ENCODE data around the gene RALGPS1. TPM values are rescaled to one million over a fixed set of nuclear protein-coding genes. Genes with fewer than 3 reads are reported as not detected.

The RALGPS1 gene
- polyA plus RNA-seq, 1 of the 3 experiments (the other 2 are of a cell fraction): 3.9 TPM

DNA sequence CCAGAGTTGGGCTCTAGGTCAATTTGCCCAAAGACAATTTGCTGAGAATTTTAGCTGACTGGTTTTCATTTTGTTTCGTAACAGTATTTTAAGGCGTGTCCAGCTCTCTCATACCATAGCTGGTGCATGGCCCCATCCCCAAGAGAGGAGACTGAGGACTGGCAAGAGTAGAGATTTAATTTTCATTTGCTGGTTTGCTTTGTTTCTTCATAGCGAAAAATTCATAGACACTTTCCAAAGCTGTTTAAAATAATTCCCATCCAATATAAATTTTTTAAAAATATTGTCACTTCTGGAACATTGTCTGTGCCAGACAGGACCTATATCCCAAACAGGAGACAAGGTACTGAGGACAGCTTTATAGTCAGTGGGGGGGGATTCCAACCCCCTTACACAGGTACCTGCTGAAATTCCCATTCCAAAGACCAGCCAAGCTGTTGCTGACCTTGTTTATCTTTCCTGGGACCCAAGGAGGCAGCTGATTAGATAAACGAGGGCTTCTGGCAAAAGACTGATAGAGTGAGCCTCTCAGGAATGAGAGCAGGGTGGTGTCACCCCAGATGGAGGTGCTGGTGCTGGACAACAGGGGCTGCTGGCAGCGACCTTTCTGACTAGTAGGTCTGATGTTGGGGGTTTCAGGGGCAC lies 214.6 kb downstream of the RALGPS1 start:
- no peak for DNase-seq
- H3K79me2 ChIP-seq (ENCODE audit: insufficient read depth): no peaks in the 10 kb centered on the region
- 79% methylated on average over 5 of the region's 5 CpGs for WGBS (ENCODE audit: low lambda C conversion rate)
- H3K4me3 ChIP-seq (ENCODE audit: low read depth in 2 of 2, low read length in 1 of 2): no peak overlapping the region
- H3F3A ChIP-seq (replicated peaks; ENCODE audit: insufficient read depth): no peaks in the 10 kb centered on the region
- peaks cover 14 to 46% of the 10 kb centered on the region in 2 experiments; a peak in 3 of 4 replicates for H3K4me1 ChIP-seq (ENCODE audit: control insufficient read depth in 1 of 2, insufficient read depth in 2 of 2, low read depth in 1 of 2, low read length in 1 of 2)
- H3K27me3 ChIP-seq (ENCODE audit: insufficient read depth): no peaks in the 10 kb centered on the region
- H3K27ac ChIP-seq (ENCODE audit: low read depth in 2 of 2, low read length in 1 of 2): peak overlapping the region in 1 of 2 experiments; percentile 82; a peak in 2 of 4 replicates
- H3K36me3 ChIP-seq (replicated peaks in 1 of 2; ENCODE audit: control insufficient read depth in 1 of 2, insufficient read depth in 2 of 2, low read length in 1 of 2): no peaks in the 10 kb centered on the region
- H3K9me2 ChIP-seq: no peaks in the 10 kb centered on the region
- no peak overlapping the region for H3K9ac ChIP-seq
- no peak overlapping the region for H3K4me2 ChIP-seq
- ChIA-PET POLR2A (interaction anchor here (0.6 to 0.9 kb wide), 2 partner anchors 23 to 270 kb away, joined by 3 read pairs; no protein-coding TSS in a partner anchor), CTCF (interaction anchor here (0.6 to 2.2 kb wide), 7 partner anchors 8 to 268 kb away, joined by 3 to 10 read pairs (median 3); partner anchors contain the start of gene ZBTB34)
- TF ChIP-seq TCF12 (IDR thresholded peaks at IDR 0.05): no peak
- TF ChIP-seq, protein P1, sequence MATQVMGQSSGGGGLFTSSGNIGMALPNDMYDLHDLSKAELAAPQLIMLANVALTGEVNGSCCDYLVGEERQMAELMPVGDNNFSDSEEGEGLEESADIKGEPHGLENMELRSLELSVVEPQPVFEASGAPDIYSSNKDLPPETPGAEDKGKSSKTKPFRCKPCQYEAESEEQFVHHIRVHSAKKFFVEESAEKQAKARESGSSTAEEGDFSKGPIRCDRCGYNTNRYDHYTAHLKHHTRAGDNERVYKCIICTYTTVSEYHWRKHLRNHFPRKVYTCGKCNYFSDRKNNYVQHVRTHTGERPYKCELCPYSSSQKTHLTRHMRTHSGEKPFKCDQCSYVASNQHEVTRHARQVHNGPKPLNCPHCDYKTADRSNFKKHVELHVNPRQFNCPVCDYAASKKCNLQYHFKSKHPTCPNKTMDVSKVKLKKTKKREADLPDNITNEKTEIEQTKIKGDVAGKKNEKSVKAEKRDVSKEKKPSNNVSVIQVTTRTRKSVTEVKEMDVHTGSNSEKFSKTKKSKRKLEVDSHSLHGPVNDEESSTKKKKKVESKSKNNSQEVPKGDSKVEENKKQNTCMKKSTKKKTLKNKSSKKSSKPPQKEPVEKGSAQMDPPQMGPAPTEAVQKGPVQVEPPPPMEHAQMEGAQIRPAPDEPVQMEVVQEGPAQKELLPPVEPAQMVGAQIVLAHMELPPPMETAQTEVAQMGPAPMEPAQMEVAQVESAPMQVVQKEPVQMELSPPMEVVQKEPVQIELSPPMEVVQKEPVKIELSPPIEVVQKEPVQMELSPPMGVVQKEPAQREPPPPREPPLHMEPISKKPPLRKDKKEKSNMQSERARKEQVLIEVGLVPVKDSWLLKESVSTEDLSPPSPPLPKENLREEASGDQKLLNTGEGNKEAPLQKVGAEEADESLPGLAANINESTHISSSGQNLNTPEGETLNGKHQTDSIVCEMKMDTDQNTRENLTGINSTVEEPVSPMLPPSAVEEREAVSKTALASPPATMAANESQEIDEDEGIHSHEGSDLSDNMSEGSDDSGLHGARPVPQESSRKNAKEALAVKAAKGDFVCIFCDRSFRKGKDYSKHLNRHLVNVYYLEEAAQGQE (IDR thresholded peaks at IDR 0.05; ENCODE audit: low read depth, low read length): no peak
- TF ChIP-seq FOXJ3 (CRISPR knock-in tag; IDR thresholded peaks at IDR 0.05): no peak
- TF ChIP-seq JUND (IDR thresholded peaks at IDR 0.05): no peak
- TF ChIP-seq RXRA (IDR thresholded peaks at IDR 0.05; ENCODE audit: borderline replicate concordance, low read depth): no peak
- TF ChIP-seq EP300 (IDR thresholded peaks at IDR 0.05; ENCODE audit: borderline replicate concordance in 1 of 2, low read depth in 1 of 2, low read length in 1 of 2): peak in 1 of 2 experiments; percentile 14; a peak in 1 of 4 replicates
- peak; percentile 83; the same call in 1 of the 2 replicates for TF ChIP-seq GATA2 (CRISPR knock-in tag; IDR thresholded peaks at IDR 0.05)
- TF ChIP-seq NFIC (IDR thresholded peaks at IDR 0.05; ENCODE audit: borderline replicate concordance): no peak
- H2AFZ ChIP-seq (ENCODE audit: low read depth): no peak overlapping the region
- no peaks in the 10 kb centered on the region for H3K9me3 ChIP-seq
- no peaks in the 10 kb centered on the region for H4K20me1 ChIP-seq (ENCODE audit: insufficient read depth)

DNA sequence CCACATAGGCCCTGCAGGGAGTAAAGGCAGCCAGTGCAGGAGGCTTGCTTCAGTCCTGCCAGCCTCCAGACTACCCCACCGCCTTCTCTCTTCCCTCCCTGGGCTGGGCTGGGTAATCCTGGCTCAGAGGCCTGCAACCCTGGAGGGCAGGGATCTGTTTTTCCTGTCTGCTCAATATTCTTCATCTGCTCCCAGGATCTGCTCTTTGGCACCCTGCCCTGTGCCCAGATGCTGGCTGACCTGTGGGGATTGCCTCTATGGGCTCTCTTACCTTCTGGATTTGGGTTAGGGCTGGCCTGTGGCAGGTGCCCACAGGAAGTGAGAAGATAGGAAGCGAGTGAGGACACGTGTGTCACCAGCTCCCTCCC lies 215.1 kb downstream of the RALGPS1 start:
- ChIA-PET POLR2A (interaction anchor here (0.9 kb wide), 1 partner anchor 23 kb away, joined by 3 read pairs; no protein-coding TSS in a partner anchor), CTCF (interaction anchor here (0.6 to 2.2 kb wide), 8 partner anchors 12 to 269 kb away, joined by 3 to 10 read pairs (median 3); partner anchors contain the start of gene ZBTB34)
- Histone ChIP-seq H3K9me2 (no peaks in the 10 kb centered on the region), H3F3A (replicated peaks; ENCODE audit: insufficient read depth) (no peaks in the 10 kb centered on the region), H3K4me1 (ENCODE audit: control insufficient read depth in 1 of 2, insufficient read depth in 2 of 2, low read depth in 1 of 2, low read length in 1 of 2) (peaks cover 14 to 46% of the 10 kb centered on the region in 2 experiments; a peak in 3 of 4 replicates), H4K20me1 (ENCODE audit: insufficient read depth) (no peaks in the 10 kb centered on the region), H3K9me3 (no peaks in the 10 kb centered on the region), H3K4me2 (no peak overlapping the region), H3K4me3 (ENCODE audit: low read depth in 2 of 2, low read length in 1 of 2) (no peak overlapping the region), H3K9ac (no peak overlapping the region), H3K79me2 (ENCODE audit: insufficient read depth) (no peaks in the 10 kb centered on the region), H3K27me3 (ENCODE audit: insufficient read depth) (no peaks in the 10 kb centered on the region), H3K36me3 (replicated peaks in 1 of 2; ENCODE audit: control insufficient read depth in 1 of 2, insufficient read depth in 2 of 2, low read length in 1 of 2) (no peaks in the 10 kb centered on the region), H2AFZ (ENCODE audit: low read depth) (no peak overlapping the region), H3K27ac (ENCODE audit: low read depth in 2 of 2, low read length in 1 of 2) (peak overlapping the region in 1 of 2 experiments; percentile 82; a peak in 2 of 4 replicates)
- WGBS (ENCODE audit: low lambda C conversion rate): 84% methylated on average over 3 of the region's 3 CpGs
- peak; percentile 89 for DNase-seq
- TF ChIP-seq MXI1 (IDR thresholded peaks at IDR 0.05; ENCODE audit: low read depth, low read length): no peak; the same call in 1 of the 2 replicates
- TF ChIP-seq RXRA (IDR thresholded peaks at IDR 0.05; ENCODE audit: borderline replicate concordance, low read depth): no peak
- TF ChIP-seq, protein P2, sequence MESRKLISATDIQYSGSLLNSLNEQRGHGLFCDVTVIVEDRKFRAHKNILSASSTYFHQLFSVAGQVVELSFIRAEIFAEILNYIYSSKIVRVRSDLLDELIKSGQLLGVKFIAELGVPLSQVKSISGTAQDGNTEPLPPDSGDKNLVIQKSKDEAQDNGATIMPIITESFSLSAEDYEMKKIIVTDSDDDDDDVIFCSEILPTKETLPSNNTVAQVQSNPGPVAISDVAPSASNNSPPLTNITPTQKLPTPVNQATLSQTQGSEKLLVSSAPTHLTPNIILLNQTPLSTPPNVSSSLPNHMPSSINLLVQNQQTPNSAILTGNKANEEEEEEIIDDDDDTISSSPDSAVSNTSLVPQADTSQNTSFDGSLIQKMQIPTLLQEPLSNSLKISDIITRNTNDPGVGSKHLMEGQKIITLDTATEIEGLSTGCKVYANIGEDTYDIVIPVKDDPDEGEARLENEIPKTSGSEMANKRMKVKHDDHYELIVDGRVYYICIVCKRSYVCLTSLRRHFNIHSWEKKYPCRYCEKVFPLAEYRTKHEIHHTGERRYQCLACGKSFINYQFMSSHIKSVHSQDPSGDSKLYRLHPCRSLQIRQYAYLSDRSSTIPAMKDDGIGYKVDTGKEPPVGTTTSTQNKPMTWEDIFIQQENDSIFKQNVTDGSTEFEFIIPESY (IDR thresholded peaks at IDR 0.05; ENCODE audit: borderline replicate concordance, low read depth): no peak
- no peak for TF ChIP-seq YY1 (IDR thresholded peaks at IDR 0.05; ENCODE audit: low read depth)
- TF ChIP-seq RAD21 (IDR thresholded peaks at IDR 0.05; ENCODE audit: low read length): no peak
- no peak for TF ChIP-seq JUND (IDR thresholded peaks at IDR 0.05)
- TF ChIP-seq FOXM1 (IDR thresholded peaks at IDR 0.05; ENCODE audit: low read depth): no peak
- no peak for TF ChIP-seq FOSL2 (IDR thresholded peaks at IDR 0.05; ENCODE audit: borderline replicate concordance, low read depth)
- no peak for TF ChIP-seq ELF1 (IDR thresholded peaks at IDR 0.05)
- no peak for TF ChIP-seq EZH2phosphoT487 (IDR thresholded peaks at IDR 0.05; ENCODE audit: borderline replicate concordance, low read depth)
- TF ChIP-seq FOXJ3 (CRISPR knock-in tag; IDR thresholded peaks at IDR 0.05): peak; percentile 66; the same call in 1 of the 2 replicates
- peak in 1 of 2 experiments; percentile 62; a peak in 1 of 4 replicates for TF ChIP-seq EP300 (IDR thresholded peaks at IDR 0.05; ENCODE audit: borderline replicate concordance in 1 of 2, low read depth in 1 of 2, low read length in 1 of 2)
- TF ChIP-seq MEF2A (IDR thresholded peaks at IDR 0.05; ENCODE audit: borderline replicate concordance, low read depth): no peak
- no peak for TF ChIP-seq NFIC (IDR thresholded peaks at IDR 0.05; ENCODE audit: borderline replicate concordance)
- no peak for TF ChIP-seq SMC3 (IDR thresholded peaks at IDR 0.05; ENCODE audit: low read depth, low read length)
